Measurements from ENCODE around the gene WDR44. TPM values are rescaled to one million over a fixed set of nuclear protein-coding genes. Genes with fewer than 3 reads are reported as not detected.

Gene WDR44
- total RNA-seq, result 21.7 and 29.1 TPM in 2 replicates

GRCh38 chrX:118345464-118346257 is at the start of gene WDR44:
Gene WDR44, plus strand, starts transcription at chrX:118346106. Its CDS starts 398 bp downstream, at chrX:118346504.

GRCh38 chrX:118495061-118495921 is 149.4 kb downstream of the WDR44 start, which contains the start of gene DOCK11:
Gene DOCK11, plus strand, starts transcription at chrX:118495815. Its CDS starts 157 bp downstream, at chrX:118495972.

Small RNA genes within 50 kb of the gene (small RNA-seq; reads per million reads assigned to genes)
- gene MIR1277 (ENCODE audit: low replicate concordance), result not detected

Other genes with a start within 250 kb of the WDR44 start
- gene KLHL13, start 229.3 kb upstream of the WDR44 start, total RNA-seq, result 0.14 TPM in 1 of 2 replicates, not detected in the other
- 31.2 and 40.3 TPM in 2 replicates for gene DOCK11, start 149.7 kb downstream of the WDR44 start, total RNA-seq

All from placental pericyte (primary cell).